Measurements from ENCODE around the gene MAPKBP1.

MAPKBP1 gene

DNA sequence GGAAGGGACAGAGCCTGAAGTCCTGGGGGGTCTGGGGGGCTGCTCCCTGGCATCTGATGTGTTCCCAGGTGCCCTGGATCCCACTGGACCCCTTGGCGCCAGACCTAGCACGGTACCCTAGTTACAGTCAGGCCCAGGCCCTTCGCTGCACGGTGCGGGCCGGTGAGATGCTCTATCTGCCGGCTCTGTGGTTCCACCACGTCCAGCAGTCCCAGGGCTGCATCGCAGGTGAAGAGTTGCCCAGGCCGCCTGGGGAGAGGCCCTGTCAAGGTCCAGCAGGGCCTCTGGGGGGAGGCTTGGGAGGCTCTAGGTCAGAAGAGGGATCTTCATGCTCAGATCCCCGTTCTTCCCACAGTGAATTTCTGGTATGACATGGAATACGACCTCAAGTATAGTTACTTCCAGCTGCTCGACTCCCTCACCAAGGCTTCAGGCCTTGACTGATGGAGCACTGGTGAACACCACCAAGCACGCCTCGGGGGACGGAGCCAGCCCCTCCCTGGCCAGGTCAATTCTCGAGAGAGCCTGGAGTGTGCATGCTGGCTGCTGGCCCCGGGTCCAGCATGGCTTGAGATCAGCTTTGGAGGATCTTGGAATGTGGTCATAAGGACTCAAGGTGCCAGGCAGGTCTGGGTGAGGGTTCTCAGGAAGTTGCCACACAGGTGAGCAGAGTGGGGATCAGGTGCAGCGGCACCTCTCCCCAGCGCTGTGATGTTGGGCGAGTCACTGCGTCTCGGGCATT, 62.6 kb downstream of the MAPKBP1 start:
- no peak overlapping the region for H3K27ac ChIP-seq (ENCODE audit: low read depth, low read length)
- H3K79me1 ChIP-seq (ENCODE audit: low read length): no peaks in the 10 kb centered on the region
- no peak overlapping the region for H2AFZ ChIP-seq (ENCODE audit: insufficient read depth, low read length, poor library complexity)
- no peak overlapping the region for H3K18ac ChIP-seq (ENCODE audit: low read length)
- no CpG with 5 or more reads among the region's 23 CpGs for WGBS (ENCODE audit: extremely low coverage, insufficient coverage, insufficient read length)
- H4K91ac ChIP-seq (ENCODE audit: low read depth, low read length): no peak overlapping the region
- no peak overlapping the region for H2BK5ac ChIP-seq (ENCODE audit: low read depth, low read length, poor library complexity)
- no peak overlapping the region for H3K4me2 ChIP-seq (ENCODE audit: low read length)
- H3K4me1 ChIP-seq (ENCODE audit: control insufficient read depth in 1 of 2, insufficient read depth in 2 of 2, low read length in 2 of 2): no peaks in the 10 kb centered on the region
- H2BK120ac ChIP-seq (ENCODE audit: insufficient read depth, low read length, poor library complexity): no peak overlapping the region
- no peak overlapping the region for H3K9ac ChIP-seq (ENCODE audit: low read length)
- H2BK12ac ChIP-seq (ENCODE audit: low read length): no peak overlapping the region
- H3K27me3 ChIP-seq (ENCODE audit: insufficient read depth, low read length): no peaks in the 10 kb centered on the region
- no peak overlapping the region for H3K23ac ChIP-seq (ENCODE audit: low read length)
- no peaks in the 10 kb centered on the region for H3K79me2 ChIP-seq (ENCODE audit: control insufficient read depth, insufficient read depth, low read length, poor library complexity)
- no peak overlapping the region for H4K8ac ChIP-seq (ENCODE audit: low read depth, low read length)
- no peak overlapping the region for H2AK5ac ChIP-seq (ENCODE audit: low read length)
- H3K4me3 ChIP-seq (ENCODE audit: low read depth, low read length): no peak overlapping the region
- H3K9me3 ChIP-seq (ENCODE audit: insufficient read depth, low read depth, low read length): no peaks in the 10 kb centered on the region
- DNase-seq: no peak
- H3K4ac ChIP-seq (ENCODE audit: low read depth, low read length): no peak overlapping the region
- H3K36me3 ChIP-seq (ENCODE audit: control insufficient read depth in 1 of 2, insufficient read depth in 2 of 2, low read length in 2 of 2): peaks cover 3 to 7% of the 10 kb centered on the region in 2 experiments
- H4K12ac ChIP-seq (ENCODE audit: low read depth, low read length): no peak overlapping the region
- no peak overlapping the region for H3K14ac ChIP-seq (ENCODE audit: low read length)

DNA sequence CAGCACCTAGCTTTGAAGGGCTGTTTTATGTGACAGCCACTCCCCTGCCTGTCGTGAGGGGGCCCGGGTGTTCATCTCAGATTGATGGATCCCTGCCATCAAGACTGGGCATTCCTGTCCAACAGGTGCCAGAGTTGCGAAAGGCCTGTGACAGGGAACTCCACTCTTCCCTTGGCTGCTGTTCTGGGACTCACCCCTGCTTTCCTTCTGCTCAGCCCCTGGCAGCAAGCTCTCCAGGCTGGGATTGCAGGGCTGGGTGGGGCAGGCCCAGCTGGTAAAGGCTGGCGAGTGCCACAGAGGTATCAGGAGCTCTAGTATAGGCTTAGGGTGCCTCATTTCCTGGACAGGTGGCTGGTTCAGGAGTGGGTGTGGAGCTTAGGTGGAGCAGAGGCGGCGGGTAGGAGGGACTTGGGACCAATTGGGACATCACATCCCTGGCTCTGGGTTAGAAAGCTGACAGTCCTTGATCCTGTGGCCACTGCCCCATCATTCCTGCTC, 64.2 kb downstream of the MAPKBP1 start, which contains the start of gene PLA2G4B:
Gene PLA2G4B (plus strand): TSS at position 448 of the 498 bp plus-strand sequence. CDS start 67 bp downstream, outside the sequence.
- no peak within 1 kb of the TSS for H2BK5ac ChIP-seq (ENCODE audit: low read depth, low read length, poor library complexity)
- no peak within 1 kb of the TSS for H3K4me3 ChIP-seq (ENCODE audit: low read depth, low read length)
- H3K4me2 ChIP-seq (ENCODE audit: low read length): no peak within 1 kb of the TSS
- no CpG with 5 or more reads among the region's 6 CpGs for WGBS (ENCODE audit: extremely low coverage, insufficient coverage, insufficient read length)
- no peak within 1 kb of the TSS for H4K12ac ChIP-seq (ENCODE audit: low read depth, low read length)
- no peak within 1 kb of the TSS for H3K27ac ChIP-seq (ENCODE audit: low read depth, low read length)
- no peaks in the 10 kb centered on the region for H3K27me3 ChIP-seq (ENCODE audit: insufficient read depth, low read length)
- peaks cover 3% of the 10 kb centered on the region in 2 experiments for H3K36me3 ChIP-seq (ENCODE audit: control insufficient read depth in 1 of 2, insufficient read depth in 2 of 2, low read length in 2 of 2)
- H3K18ac ChIP-seq (ENCODE audit: low read length): no peak within 1 kb of the TSS
- no peak within 1 kb of the TSS for H2BK12ac ChIP-seq (ENCODE audit: low read length)
- no peak within 1 kb of the TSS for H3K9ac ChIP-seq (ENCODE audit: low read length)
- no peak within 1 kb of the TSS for H3K23ac ChIP-seq (ENCODE audit: low read length)
- H2AK5ac ChIP-seq (ENCODE audit: low read length): no peak within 1 kb of the TSS
- H3K4ac ChIP-seq (ENCODE audit: low read depth, low read length): no peak within 1 kb of the TSS
- peak in 1 of 2 donors; percentile 15 for DNase-seq
- H4K91ac ChIP-seq (ENCODE audit: low read depth, low read length): no peak within 1 kb of the TSS
- H3K9me3 ChIP-seq (ENCODE audit: insufficient read depth, low read depth, low read length): no peaks in the 10 kb centered on the region
- H3K14ac ChIP-seq (ENCODE audit: low read length): no peak within 1 kb of the TSS
- no peak within 1 kb of the TSS for H4K8ac ChIP-seq (ENCODE audit: low read depth, low read length)
- H3K79me2 ChIP-seq (ENCODE audit: control insufficient read depth, insufficient read depth, low read length, poor library complexity): no peaks in the 10 kb centered on the region
- no peak within 1 kb of the TSS for H2BK120ac ChIP-seq (ENCODE audit: insufficient read depth, low read length, poor library complexity)
- no peaks in the 10 kb centered on the region for H3K4me1 ChIP-seq (ENCODE audit: control insufficient read depth in 1 of 2, insufficient read depth in 2 of 2, low read length in 2 of 2)
- H2AFZ ChIP-seq (ENCODE audit: insufficient read depth, low read length, poor library complexity): no peak within 1 kb of the TSS
- no peaks in the 10 kb centered on the region for H3K79me1 ChIP-seq (ENCODE audit: low read length)

DNA sequence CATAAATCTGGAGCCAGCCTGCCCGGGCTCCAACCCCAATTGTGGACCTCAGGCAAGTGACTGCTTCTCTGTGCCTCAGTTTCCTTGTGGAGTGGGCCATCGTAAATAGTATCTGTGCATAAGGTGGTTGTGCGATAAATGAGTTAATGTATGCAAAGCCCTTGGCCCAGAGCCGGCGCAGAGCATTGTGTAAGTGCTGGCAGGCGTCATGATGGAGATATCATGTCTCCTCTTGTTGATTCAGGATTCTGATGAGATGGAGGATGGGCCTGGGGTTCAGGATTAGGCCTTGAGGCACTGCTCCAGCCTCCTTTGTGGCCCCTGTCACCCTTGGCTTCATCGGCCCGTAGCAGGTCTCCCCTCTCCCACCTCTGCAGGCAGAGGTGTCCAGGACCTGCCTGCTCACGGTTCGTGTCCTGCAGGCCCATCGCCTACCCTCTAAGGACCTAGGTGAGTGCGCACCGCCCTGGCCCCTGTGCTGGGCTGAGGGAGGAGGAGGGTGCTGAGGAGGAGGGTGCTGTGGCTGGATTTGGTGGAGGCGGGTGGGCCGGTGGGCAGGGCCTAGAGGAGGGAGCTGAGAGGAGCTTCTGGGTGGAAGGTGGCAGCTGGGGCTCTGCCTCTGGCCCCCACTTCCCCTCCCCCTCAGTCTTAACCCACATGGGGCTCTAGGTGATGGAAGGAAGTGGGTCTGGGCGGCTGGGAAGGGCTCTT, 65.7 kb downstream of the MAPKBP1 start:
- no CpG with 5 or more reads among the region's 16 CpGs for WGBS (ENCODE audit: extremely low coverage, insufficient coverage, insufficient read length)
- H3K18ac ChIP-seq (ENCODE audit: low read length): no peak overlapping the region

DNA sequence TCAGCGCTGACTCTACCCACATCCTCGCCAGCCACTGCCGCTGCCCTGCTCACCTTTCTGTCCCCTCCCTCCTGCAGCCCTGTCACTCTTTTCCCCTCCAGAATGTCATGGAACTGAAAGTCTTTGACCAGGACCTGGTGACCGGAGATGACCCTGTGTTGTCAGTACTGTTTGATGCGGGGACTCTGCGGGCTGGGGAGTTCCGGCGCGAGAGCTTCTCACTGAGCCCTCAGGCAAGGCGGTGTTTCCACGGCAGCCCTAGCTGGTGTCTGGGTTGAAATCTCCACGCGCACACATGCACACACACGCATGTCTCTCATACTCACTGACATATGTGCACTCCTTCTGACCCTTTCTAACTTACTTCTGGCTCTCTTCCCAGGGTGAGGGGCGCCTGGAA, 66.4 kb downstream of the MAPKBP1 start:
- no peak overlapping the region for H2BK120ac ChIP-seq (ENCODE audit: insufficient read depth, low read length, poor library complexity)
- no peak overlapping the region for H3K4ac ChIP-seq (ENCODE audit: low read depth, low read length)
- peaks cover 6 to 7% of the 10 kb centered on the region in 2 experiments for H3K36me3 ChIP-seq (ENCODE audit: control insufficient read depth in 1 of 2, insufficient read depth in 2 of 2, low read length in 2 of 2)
- no peaks in the 10 kb centered on the region for H3K79me1 ChIP-seq (ENCODE audit: low read length)
- H3K14ac ChIP-seq (ENCODE audit: low read length): no peak overlapping the region
- H3K4me1 ChIP-seq (ENCODE audit: control insufficient read depth in 1 of 2, insufficient read depth in 2 of 2, low read length in 2 of 2): no peaks in the 10 kb centered on the region
- H3K9me3 ChIP-seq (ENCODE audit: insufficient read depth, low read depth, low read length): no peaks in the 10 kb centered on the region
- no peak overlapping the region for H2AFZ ChIP-seq (ENCODE audit: insufficient read depth, low read length, poor library complexity)
- H3K4me2 ChIP-seq (ENCODE audit: low read length): no peak overlapping the region
- no CpG with 5 or more reads among the region's 15 CpGs for WGBS (ENCODE audit: extremely low coverage, insufficient coverage, insufficient read length)
- H4K91ac ChIP-seq (ENCODE audit: low read depth, low read length): no peak overlapping the region
- H3K79me2 ChIP-seq (ENCODE audit: control insufficient read depth, insufficient read depth, low read length, poor library complexity): no peaks in the 10 kb centered on the region
- no peak overlapping the region for H2BK5ac ChIP-seq (ENCODE audit: low read depth, low read length, poor library complexity)
- no peak overlapping the region for H2BK12ac ChIP-seq (ENCODE audit: low read length)
- H3K27me3 ChIP-seq (ENCODE audit: insufficient read depth, low read length): no peaks in the 10 kb centered on the region
- DNase-seq: peak; percentile 30 to 61
- no peak overlapping the region for H3K18ac ChIP-seq (ENCODE audit: low read length)
- no peak overlapping the region for H4K12ac ChIP-seq (ENCODE audit: low read depth, low read length)
- H3K4me3 ChIP-seq (ENCODE audit: low read depth, low read length): no peak overlapping the region
- H3K23ac ChIP-seq (ENCODE audit: low read length): no peak overlapping the region
- no peak overlapping the region for H3K27ac ChIP-seq (ENCODE audit: low read depth, low read length)
- H3K9ac ChIP-seq (ENCODE audit: low read length): no peak overlapping the region
- no peak overlapping the region for H2AK5ac ChIP-seq (ENCODE audit: low read length)
- H4K8ac ChIP-seq (ENCODE audit: low read depth, low read length): no peak overlapping the region

More for the DNA sequence above, 65.7 kb downstream of the MAPKBP1 start:
- H3K9me3 ChIP-seq (ENCODE audit: insufficient read depth, low read depth, low read length): no peaks in the 10 kb centered on the region
- no peak overlapping the region for H3K4ac ChIP-seq (ENCODE audit: low read depth, low read length)
- no peaks in the 10 kb centered on the region for H3K27me3 ChIP-seq (ENCODE audit: insufficient read depth, low read length)
- no peak overlapping the region for H3K23ac ChIP-seq (ENCODE audit: low read length)
- no peak overlapping the region for H3K9ac ChIP-seq (ENCODE audit: low read length)
- no peaks in the 10 kb centered on the region for H3K79me1 ChIP-seq (ENCODE audit: low read length)
- no peak overlapping the region for H3K4me3 ChIP-seq (ENCODE audit: low read depth, low read length)
- no peak overlapping the region for H4K8ac ChIP-seq (ENCODE audit: low read depth, low read length)
- H2BK12ac ChIP-seq (ENCODE audit: low read length): no peak overlapping the region
- no peak for DNase-seq
- no peak overlapping the region for H2BK5ac ChIP-seq (ENCODE audit: low read depth, low read length, poor library complexity)
- no peak overlapping the region for H2AFZ ChIP-seq (ENCODE audit: insufficient read depth, low read length, poor library complexity)
- H2BK120ac ChIP-seq (ENCODE audit: insufficient read depth, low read length, poor library complexity): no peak overlapping the region
- no peak overlapping the region for H4K91ac ChIP-seq (ENCODE audit: low read depth, low read length)
- peaks cover 4 to 5% of the 10 kb centered on the region in 2 experiments for H3K36me3 ChIP-seq (ENCODE audit: control insufficient read depth in 1 of 2, insufficient read depth in 2 of 2, low read length in 2 of 2)
- no peak overlapping the region for H3K27ac ChIP-seq (ENCODE audit: low read depth, low read length)
- no peaks in the 10 kb centered on the region for H3K4me1 ChIP-seq (ENCODE audit: control insufficient read depth in 1 of 2, insufficient read depth in 2 of 2, low read length in 2 of 2)
- no peak overlapping the region for H3K14ac ChIP-seq (ENCODE audit: low read length)
- H2AK5ac ChIP-seq (ENCODE audit: low read length): no peak overlapping the region
- no peak overlapping the region for H4K12ac ChIP-seq (ENCODE audit: low read depth, low read length)
- H3K79me2 ChIP-seq (ENCODE audit: control insufficient read depth, insufficient read depth, low read length, poor library complexity): no peaks in the 10 kb centered on the region
- H3K4me2 ChIP-seq (ENCODE audit: low read length): no peak overlapping the region

Data from trophoblast cell (in vitro differentiated cells and primary cell).